Activated CD4-positive, alpha-beta T cell treated with anti-CD3 and anti-CD28 coated beads for 36 hours (primary cell): ENCODE data around the gene FRMPD4. TPM values are rescaled to one million over a fixed set of nuclear protein-coding genes. Genes with fewer than 3 reads are reported as not detected.

Experiments
- ATAC-seq: fragments of 200-7000 bp; cut with Tn5 transposase; one replicate; pipeline ENCODE4 v1.10.0; 2021; ENCODE audit warnings: mild to moderate bottlenecking, moderate library complexity
- CTCF ChIA-PET: fragments of 350-600 bp; sonication (Branson Sonifier 250); formaldehyde crosslinking; loops from one replicate; lab custom pipeline; 2021; ENCODE audit warnings: antibody characterized with exemption; lab: Charles Lee
- POLR2A ChIA-PET: fragments of 350-600 bp; sonication (Branson Sonifier 250); formaldehyde crosslinking; loops from one replicate; lab custom pipeline; 2021; ENCODE audit warnings: antibody characterized with exemption, inconsistent platforms; lab: Charles Lee
- DNase-seq: peaks from one replicate; pipeline ENCODE4 v3.0.0-alpha.2; 2020
- H3K27ac Mint-ChIP-seq: one replicate; pipeline ENCODE4 v1.8.0; 2021; ENCODE audit warnings: mixed read lengths
- H3K27me3 Mint-ChIP-seq: one replicate; pipeline ENCODE4 v1.8.0; 2021; ENCODE audit warnings: mixed read lengths
- H3K36me3 Mint-ChIP-seq: one replicate; pipeline ENCODE4 v1.8.0; 2021; ENCODE audit warnings: low read depth, mixed read lengths
- H3K4me1 Mint-ChIP-seq: one replicate; pipeline ENCODE4 v1.8.0; 2021; ENCODE audit warnings: mixed read lengths
- H3K4me3 Mint-ChIP-seq: one replicate; pipeline ENCODE4 v1.8.0; 2021; ENCODE audit warnings: mild to moderate bottlenecking, moderate library complexity, mixed read lengths
- H3K9me3 Mint-ChIP-seq: one replicate; pipeline ENCODE4 v1.8.0; 2021; ENCODE audit warnings: low read depth, mixed read lengths
- intact Hi-C, 2 experiments: fragments of 100-400 bp; cut with DNase I in 1 of 2; cut with micrococcal nuclease in 1 of 2; formaldehyde crosslinking; loops; one replicate each; pipeline versions ENCODE4 v1.14.2 to v1.15.1; 2022 to 2024; cut with DNase I, micrococcal nuclease
- total RNA-seq, 2 experiments: library from RNA; stranded (reverse); gene quantifications; one replicate each; pipeline ENCODE4 v1.2.3, GENCODE V29; 2021

FRMPD4 gene
- total RNA-seq, 2 experiments from 2014 or later, result not detected

DNA sequence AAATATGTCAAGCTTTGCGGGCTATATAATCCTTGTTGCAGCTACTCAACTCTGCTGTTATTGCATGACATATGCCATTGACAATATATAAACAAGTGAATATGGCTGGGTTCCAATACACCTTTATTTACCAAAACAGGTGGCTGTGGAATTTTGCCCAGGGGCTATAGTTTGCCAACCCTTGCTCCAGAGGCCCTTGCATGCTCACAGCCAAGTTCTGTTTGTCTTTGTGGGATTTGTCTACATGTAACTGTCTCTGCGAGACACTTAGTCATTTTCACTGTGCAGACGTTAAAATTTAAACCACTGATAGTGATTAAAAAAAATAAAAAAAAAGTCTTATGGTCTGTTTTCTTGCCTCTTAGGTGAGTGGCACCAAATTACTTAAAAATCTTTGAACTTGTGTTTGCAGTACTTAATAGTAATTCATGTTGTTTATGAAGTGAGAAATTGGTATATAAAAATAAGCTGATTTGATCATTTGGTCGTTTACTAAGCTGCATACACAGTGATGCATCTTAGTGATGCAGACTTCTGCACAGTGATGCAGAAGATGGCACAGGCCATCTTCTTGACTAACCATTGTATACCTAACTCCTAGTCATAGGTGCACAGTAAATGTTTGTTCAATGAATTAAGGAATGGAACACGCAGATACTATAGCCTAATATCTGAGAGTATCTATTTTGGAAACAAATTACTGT lies 170.9 kb downstream of the FRMPD4 start:
- Mint-ChIP-seq H3K4me1 (no peaks in the 10 kb centered on the region), H3K27ac (no peak overlapping the region), H3K4me3 (no peak overlapping the region), H3K36me3 (no peaks in the 10 kb centered on the region), H3K9me3 (no peaks in the 10 kb centered on the region), H3K27me3 (no peaks in the 10 kb centered on the region)
- POLR2A ChIA-PET, result no interaction called here
- intact Hi-C loops, result no loop called here
- DNase-seq (no peak), ATAC-seq (no peak)
- CTCF ChIA-PET, result no interaction called here

DNA sequence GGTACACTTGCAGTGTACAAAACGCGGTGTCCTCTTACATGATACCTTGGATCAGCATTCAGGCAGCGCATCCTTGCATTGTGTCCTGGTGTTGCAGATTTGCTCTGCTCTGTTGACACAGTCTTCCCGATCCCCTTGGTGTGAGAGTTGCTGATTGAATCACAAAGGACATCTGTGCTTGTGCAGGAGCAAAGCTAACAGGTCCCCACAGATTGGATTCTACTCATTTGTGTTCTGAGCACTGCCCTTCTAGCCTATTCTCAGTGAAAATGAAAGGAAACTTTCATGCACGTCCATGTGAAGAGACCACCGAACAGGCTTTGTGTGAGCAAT lies 171.4 kb downstream of the FRMPD4 start:
- ChIA-PET CTCF (no interaction called here), POLR2A (no interaction called here)
- Mint-ChIP-seq H3K9me3 (no peaks in the 10 kb centered on the region), H3K27me3 (no peaks in the 10 kb centered on the region), H3K36me3 (no peaks in the 10 kb centered on the region), H3K27ac (no peak overlapping the region), H3K4me1 (no peaks in the 10 kb centered on the region), H3K4me3 (no peak overlapping the region)
- DNase-seq, result no peak
- intact Hi-C loops, result no loop called here
- ATAC-seq, result no peak

DNA sequence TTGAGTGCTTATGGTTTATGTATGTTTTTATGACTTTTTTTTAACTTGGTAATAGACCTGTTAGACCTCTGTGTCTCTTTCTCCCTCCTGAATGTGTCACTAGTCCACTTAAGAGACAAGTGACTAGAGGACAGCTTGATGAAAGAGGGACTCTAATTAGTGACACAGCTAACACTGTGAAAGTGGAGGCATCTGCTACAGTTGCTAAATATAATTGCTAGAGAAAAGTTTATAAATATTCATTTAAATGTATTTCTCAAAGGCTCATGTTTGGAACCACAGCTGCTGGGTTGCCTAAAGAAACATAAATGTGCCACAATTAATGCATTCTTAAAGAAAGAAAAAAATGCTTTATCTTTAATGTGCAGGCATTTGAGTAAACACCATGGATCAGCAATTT lies 176.4 kb downstream of the FRMPD4 start:
- no peaks in the 10 kb centered on the region for H3K27me3 Mint-ChIP-seq
- ChIA-PET CTCF (no interaction called here), POLR2A (no interaction called here)
- no peak overlapping the region for H3K27ac Mint-ChIP-seq
- no peaks in the 10 kb centered on the region for H3K36me3 Mint-ChIP-seq
- no peaks in the 10 kb centered on the region for H3K4me1 Mint-ChIP-seq
- no peak for ATAC-seq
- no peak overlapping the region for H3K4me3 Mint-ChIP-seq
- intact Hi-C loops, result no loop called here
- no peaks in the 10 kb centered on the region for H3K9me3 Mint-ChIP-seq
- no peak for DNase-seq

DNA sequence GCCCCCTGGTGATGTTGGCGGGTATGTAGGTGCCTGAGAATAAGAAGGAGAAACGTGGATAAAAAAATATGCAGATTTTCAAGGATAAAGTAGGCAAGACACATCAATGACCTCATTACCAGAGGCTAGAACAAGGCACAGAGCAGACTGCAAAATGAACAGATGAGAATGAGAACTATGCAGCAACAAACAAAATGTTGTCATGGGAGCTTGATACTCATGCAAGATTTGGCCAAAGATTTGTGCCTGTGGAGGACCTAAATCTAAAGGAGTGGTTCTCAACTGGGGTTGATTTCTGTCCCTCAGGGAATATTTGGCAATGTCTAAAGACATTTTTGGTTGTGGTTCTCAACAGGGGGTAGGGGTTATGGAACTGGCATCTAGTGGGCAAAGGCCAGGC lies 177.3 kb downstream of the FRMPD4 start:
- Mint-ChIP-seq H3K9me3 (no peaks in the 10 kb centered on the region), H3K27ac (no peak overlapping the region), H3K4me1 (no peaks in the 10 kb centered on the region), H3K4me3 (no peak overlapping the region), H3K27me3 (no peaks in the 10 kb centered on the region), H3K36me3 (no peaks in the 10 kb centered on the region)
- DNase-seq (no peak), ATAC-seq (no peak)
- ChIA-PET CTCF (no interaction called here), POLR2A (no interaction called here)
- intact Hi-C loops, result no loop called here

- intact Hi-C loops, result no loop called here
- DNase-seq, result no peak
- ATAC-seq, result no peak
- no peak overlapping the region for H3K27ac Mint-ChIP-seq
- H3K4me1 Mint-ChIP-seq, result no peaks in the 10 kb centered on the region
- no peaks in the 10 kb centered on the region for H3K27me3 Mint-ChIP-seq
- ChIA-PET POLR2A (no interaction called here), CTCF (no interaction called here)
- no peaks in the 10 kb centered on the region for H3K9me3 Mint-ChIP-seq
- no peaks in the 10 kb centered on the region for H3K36me3 Mint-ChIP-seq
- H3K4me3 Mint-ChIP-seq, result no peak overlapping the region
Observed at GRCh38 chrX:12319003-12319519, 180.8 kb downstream of the FRMPD4 start.

DNA sequence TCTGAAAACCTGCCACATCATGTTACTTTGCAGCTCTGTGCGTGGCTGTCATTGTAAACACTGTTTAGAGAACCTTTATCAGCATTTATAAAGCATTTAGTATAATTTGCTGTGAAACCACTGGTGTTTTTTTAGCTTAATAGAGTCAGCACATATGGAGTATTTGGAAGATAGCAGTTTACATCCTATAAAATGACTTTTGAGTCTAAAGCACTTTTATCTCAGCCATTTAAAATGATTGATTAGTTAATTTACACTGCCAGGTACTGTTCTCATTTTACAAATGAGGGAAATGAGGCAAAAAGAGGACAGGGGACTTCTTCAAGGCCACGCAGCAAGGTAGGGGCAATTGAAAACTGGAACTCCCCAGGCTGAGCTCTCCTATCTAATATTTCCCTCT lies 181.7 kb downstream of the FRMPD4 start:
- CTCF ChIA-PET, result no interaction called here
- POLR2A ChIA-PET, result no interaction called here

GRCh38 chrX:12322031-12322430 lies 183.8 kb downstream of the FRMPD4 start:
- intact Hi-C loops, result no loop called here

More for the DNA sequence above, 181.7 kb downstream of the FRMPD4 start:
- no peaks in the 10 kb centered on the region for H3K27me3 Mint-ChIP-seq
- no peaks in the 10 kb centered on the region for H3K9me3 Mint-ChIP-seq
- no peak overlapping the region for H3K4me3 Mint-ChIP-seq
- H3K4me1 Mint-ChIP-seq, result no peaks in the 10 kb centered on the region
- H3K27ac Mint-ChIP-seq, result no peak overlapping the region
- ATAC-seq, result no peak
- H3K36me3 Mint-ChIP-seq, result no peaks in the 10 kb centered on the region
- intact Hi-C loops, result no loop called here
- no peak for DNase-seq

GRCh38 chrX:12325171-12325570 lies 186.9 kb downstream of the FRMPD4 start:
- H3K4me1 Mint-ChIP-seq, result no peaks in the 10 kb centered on the region
- H3K36me3 Mint-ChIP-seq, result no peaks in the 10 kb centered on the region
- POLR2A ChIA-PET, result no interaction called here
- CTCF ChIA-PET, result no interaction called here
- intact Hi-C loops, result no loop called here
- H3K9me3 Mint-ChIP-seq, result no peaks in the 10 kb centered on the region
- no peak for DNase-seq
- no peak for ATAC-seq
- no peak overlapping the region for H3K4me3 Mint-ChIP-seq
- no peaks in the 10 kb centered on the region for H3K27me3 Mint-ChIP-seq
- no peak overlapping the region for H3K27ac Mint-ChIP-seq

More at GRCh38 chrX:12322031-12322430, 183.8 kb downstream of the FRMPD4 start:
- Mint-ChIP-seq H3K36me3 (no peaks in the 10 kb centered on the region), H3K4me1 (no peaks in the 10 kb centered on the region), H3K27me3 (no peaks in the 10 kb centered on the region), H3K9me3 (no peaks in the 10 kb centered on the region), H3K27ac (no peak overlapping the region), H3K4me3 (no peak overlapping the region)
- DNase-seq (no peak), ATAC-seq (no peak)
- ChIA-PET CTCF (no interaction called here), POLR2A (no interaction called here)

- intact Hi-C loops, result no loop called here
- no peaks in the 10 kb centered on the region for H3K27me3 Mint-ChIP-seq
- H3K4me3 Mint-ChIP-seq, result no peak overlapping the region
- ChIA-PET CTCF (interaction anchor here (0.8 kb wide), 1 partner anchor 16 kb away, joined by 3 read pairs; no protein-coding TSS in a partner anchor), POLR2A (no interaction called here)
- no peaks in the 10 kb centered on the region for H3K4me1 Mint-ChIP-seq
- no peaks in the 10 kb centered on the region for H3K36me3 Mint-ChIP-seq
- H3K27ac Mint-ChIP-seq, result no peak overlapping the region
- ATAC-seq, result no peak
- no peak for DNase-seq
- no peaks in the 10 kb centered on the region for H3K9me3 Mint-ChIP-seq
Observed at GRCh38 chrX:12327836-12328235, 189.6 kb downstream of the FRMPD4 start.

GRCh38 chrX:12329476-12329875 lies 191.2 kb downstream of the FRMPD4 start:
- DNase-seq (no peak), ATAC-seq (no peak)
- ChIA-PET POLR2A (no interaction called here), CTCF (interaction anchor here (0.6 kb wide), 1 partner anchor 271 kb away, joined by 3 read pairs; no protein-coding TSS in a partner anchor)
- no peaks in the 10 kb centered on the region for H3K36me3 Mint-ChIP-seq
- H3K9me3 Mint-ChIP-seq, result no peaks in the 10 kb centered on the region
- H3K4me3 Mint-ChIP-seq, result no peak overlapping the region
- H3K27ac Mint-ChIP-seq, result no peak overlapping the region
- no peaks in the 10 kb centered on the region for H3K4me1 Mint-ChIP-seq
- intact Hi-C loops, result loop anchor here in 1 of 2 experiments (1.0 kb wide), 1 partner anchor 24 kb away; no protein-coding TSS in a partner anchor
- H3K27me3 Mint-ChIP-seq, result no peaks in the 10 kb centered on the region

DNA sequence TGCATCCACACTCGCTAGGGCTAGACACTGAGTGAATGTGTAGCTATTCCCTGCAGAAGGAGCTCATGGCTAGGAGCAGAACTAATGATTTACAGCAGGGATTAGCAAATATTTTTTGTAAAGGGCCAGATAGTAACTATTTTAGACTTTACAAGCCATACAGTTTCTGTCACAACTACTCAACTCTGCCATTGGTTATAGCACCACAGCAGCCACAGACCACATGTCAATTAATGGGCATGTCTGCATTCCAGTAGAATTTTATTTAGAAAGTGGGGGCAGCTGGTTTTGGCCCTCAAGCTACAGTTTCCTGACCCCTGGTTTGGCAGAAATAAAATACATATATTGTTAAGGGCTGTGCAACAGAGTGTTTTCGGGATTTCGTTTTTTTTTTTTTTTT lies 192.6 kb downstream of the FRMPD4 start:
- intact Hi-C loops, result no loop called here
- CTCF ChIA-PET, result no interaction called here
- H3K9me3 Mint-ChIP-seq, result no peaks in the 10 kb centered on the region
- DNase-seq (no peak), ATAC-seq (no peak)
- H3K4me1 Mint-ChIP-seq, result no peaks in the 10 kb centered on the region
- no peaks in the 10 kb centered on the region for H3K36me3 Mint-ChIP-seq
- no peaks in the 10 kb centered on the region for H3K27me3 Mint-ChIP-seq
- POLR2A ChIA-PET, result no interaction called here
- H3K4me3 Mint-ChIP-seq, result no peak overlapping the region
- H3K27ac Mint-ChIP-seq, result no peak overlapping the region

GRCh38 chrX:12332786-12333347 lies 194.6 kb downstream of the FRMPD4 start:
- Mint-ChIP-seq H3K27ac (no peak overlapping the region), H3K27me3 (no peaks in the 10 kb centered on the region), H3K9me3 (no peaks in the 10 kb centered on the region), H3K4me1 (no peaks in the 10 kb centered on the region), H3K36me3 (no peaks in the 10 kb centered on the region), H3K4me3 (no peak overlapping the region)
- DNase-seq (no peak), ATAC-seq (no peak)
- ChIA-PET POLR2A (no interaction called here), CTCF (no interaction called here)
- intact Hi-C loops, result no loop called here
